OCI-M2 (cell line): ENCODE data around the gene SP9.

ENCODE experiments used
- DNase-seq: peaks from one replicate; lab custom pipeline; 2025; ENCODE audit not compliant: unreplicated experiment; lab: John Stamatoyannopoulos, UW

Gene SP9

DNA sequence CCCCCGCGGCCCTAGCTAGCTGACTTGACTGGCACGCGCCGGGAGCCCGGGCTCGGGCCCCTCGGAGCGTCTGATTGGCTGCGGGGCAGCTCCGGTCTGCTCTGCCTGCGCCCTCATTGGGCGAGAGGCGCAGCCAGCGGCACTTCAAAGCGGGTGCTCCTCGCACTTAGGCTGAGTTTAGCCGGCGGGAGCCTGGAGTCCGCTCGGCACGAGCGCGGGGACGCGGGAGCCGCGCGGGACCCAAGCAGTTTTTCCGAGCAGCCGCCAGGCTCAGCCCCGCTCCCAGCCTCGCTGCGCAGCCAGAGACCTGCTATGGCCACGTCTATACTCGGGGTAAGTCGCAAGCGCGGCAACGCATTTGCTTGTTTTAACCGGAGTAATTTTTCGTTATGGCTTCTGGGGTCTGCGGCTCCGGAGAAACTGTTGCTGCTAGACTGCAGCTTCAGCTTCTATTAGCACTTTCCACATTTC, at the start of gene SP9:
TSS of gene SP9 (plus strand) at position 174 of the 471 bp plus-strand sequence. CDS start at position 313, 139 bp downstream.
- DNase-seq, result no peak

DNA sequence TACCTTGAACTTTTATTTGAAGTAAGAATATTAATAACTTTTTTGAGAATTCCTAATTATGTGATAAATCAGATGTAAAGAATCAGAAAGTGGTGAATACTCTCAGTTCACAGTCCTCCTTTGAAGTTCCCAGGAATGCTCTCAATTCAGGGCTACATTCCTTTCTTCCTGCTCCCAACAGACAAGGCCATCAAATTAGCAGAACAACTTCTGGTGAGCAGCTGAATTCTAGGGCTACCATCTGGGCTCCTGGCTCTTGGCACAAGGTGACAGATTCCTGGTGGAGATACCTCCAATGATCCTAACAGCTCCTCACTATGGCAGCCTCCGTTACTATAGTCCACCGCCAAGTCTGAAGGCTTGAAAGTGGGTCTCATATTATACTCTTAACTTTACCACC, 48.6 kb upstream of the SP9 start:
- no peak for DNase-seq

DNA sequence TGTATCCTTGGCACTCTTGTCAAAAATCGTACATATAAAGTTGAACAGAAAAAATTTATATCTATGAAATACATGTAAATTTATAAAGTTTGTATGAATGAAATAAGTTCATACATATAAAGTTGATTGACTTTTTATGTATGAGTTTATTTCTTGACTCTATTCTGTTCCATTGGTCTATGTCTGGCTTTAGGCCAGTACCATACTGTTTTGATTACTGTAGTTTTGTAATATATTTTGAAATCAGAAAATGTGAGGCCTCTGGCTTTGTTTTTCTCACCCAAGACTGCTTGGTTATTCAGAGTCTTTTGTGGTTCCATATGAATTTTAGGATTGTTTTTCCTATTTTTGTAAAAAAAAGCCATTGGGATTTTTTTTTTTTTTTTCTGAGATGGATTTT, 41.8 kb upstream of the SP9 start:
- no peak for DNase-seq

DNA sequence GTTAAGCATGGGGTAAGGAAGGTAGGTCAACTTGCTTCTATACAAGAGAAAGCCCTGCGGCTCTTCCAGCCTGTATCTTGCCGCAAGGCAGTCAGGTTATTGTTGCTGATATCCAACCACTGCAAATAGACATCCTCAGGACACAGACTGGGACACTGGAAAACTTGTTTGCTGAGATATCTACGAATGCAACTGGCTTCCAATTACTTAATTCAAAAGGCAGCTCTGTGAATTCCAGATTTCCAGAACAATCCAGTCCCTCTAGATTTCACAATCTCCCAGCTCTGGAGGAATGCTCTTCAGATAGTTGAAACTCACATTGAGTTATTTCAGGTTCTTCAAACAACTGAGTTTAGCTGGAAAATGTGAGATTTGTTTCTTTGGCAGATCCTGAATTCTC, 34.6 kb upstream of the SP9 start:
- DNase-seq, result no peak

DNA sequence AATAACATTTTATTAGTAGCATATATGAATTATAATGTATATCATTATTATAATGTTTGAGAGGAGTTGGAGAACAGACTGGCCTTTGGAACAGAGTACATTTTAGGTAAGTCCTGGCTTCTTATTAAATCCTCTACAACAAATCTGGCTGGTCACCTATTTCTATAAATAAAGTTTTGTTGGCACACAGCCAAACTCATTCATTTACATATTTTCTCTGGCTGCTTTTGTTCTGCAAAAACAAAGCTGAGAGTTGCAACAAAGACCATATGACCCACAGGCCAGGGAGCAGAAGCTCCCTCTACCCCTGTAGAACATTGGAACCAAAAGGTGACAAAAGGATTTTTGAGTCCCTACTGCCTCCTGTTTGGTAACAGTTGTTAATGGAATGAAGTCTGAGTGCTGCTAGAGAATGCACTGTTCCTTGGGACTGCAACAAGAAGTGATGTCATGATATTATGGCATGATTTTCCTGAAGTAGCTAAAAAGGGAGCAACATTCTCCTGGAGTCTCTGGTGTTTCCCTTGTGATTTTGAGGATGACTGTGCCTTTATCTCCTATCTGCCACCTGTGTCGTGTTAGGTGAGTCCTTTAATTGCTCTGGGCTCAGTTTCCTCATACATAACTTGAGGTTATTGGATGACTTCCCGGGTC, 22.0 kb upstream of the SP9 start:
- DNase-seq, result no peak

DNA sequence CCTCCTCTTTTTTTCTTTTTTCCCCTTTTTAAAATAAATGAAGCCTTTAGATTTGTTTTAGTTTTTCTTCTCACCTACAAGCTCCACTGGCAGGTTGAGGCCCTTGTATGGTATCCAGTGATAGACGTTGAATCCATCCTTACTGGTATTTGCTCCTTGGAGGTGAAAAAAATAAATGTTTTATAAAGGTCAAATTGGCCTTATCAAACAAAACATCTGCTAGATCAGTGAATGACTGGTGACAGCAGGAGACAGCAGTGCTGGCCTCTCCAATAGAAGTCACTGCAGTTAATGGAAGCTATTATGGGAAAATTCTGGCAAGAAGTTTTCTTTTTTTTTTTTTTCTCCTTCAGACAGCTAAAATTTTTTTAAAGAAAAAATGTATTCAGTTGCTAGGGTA, 12.6 kb upstream of the SP9 start:
- no peak for DNase-seq

DNA sequence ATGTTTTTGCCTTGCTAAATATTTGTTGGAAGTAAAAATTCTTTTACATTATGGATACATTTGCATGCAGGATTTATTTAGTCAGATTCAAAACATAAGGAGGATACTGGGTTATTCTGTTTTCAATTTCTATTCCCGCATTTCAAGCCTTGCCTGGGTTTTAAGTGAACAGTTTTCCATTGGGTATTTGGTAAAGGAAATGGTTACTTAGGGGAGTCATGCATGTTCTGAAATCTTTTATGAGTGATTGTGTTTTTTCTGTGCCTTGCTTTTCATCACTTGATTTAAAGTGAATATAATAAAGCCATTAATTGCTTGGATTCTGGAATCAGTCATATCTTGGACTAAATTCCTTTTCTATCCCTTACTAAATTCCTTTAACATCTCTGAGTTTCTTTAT, 12.0 kb upstream of the SP9 start:
- DNase-seq, result no peak

DNA sequence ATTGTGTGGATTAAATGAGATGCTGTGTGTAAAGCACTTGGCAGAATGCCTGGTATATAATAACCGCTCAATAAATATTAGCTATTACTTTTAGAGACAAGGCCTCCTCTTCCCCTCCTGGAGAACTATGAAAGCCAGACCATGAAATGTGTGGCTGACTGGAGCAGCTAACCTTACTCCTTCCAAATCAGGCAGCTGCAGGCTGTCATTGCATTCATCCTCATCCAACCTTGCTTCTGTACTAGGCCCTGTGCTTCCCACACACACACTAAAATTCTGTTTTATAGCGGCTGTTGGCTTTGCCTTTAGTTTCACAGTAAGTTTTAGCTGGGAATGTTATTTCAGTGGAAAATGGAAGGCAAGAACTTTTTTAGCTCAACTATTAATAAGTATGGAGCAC, 10.2 kb upstream of the SP9 start:
- DNase-seq, result no peak

DNA sequence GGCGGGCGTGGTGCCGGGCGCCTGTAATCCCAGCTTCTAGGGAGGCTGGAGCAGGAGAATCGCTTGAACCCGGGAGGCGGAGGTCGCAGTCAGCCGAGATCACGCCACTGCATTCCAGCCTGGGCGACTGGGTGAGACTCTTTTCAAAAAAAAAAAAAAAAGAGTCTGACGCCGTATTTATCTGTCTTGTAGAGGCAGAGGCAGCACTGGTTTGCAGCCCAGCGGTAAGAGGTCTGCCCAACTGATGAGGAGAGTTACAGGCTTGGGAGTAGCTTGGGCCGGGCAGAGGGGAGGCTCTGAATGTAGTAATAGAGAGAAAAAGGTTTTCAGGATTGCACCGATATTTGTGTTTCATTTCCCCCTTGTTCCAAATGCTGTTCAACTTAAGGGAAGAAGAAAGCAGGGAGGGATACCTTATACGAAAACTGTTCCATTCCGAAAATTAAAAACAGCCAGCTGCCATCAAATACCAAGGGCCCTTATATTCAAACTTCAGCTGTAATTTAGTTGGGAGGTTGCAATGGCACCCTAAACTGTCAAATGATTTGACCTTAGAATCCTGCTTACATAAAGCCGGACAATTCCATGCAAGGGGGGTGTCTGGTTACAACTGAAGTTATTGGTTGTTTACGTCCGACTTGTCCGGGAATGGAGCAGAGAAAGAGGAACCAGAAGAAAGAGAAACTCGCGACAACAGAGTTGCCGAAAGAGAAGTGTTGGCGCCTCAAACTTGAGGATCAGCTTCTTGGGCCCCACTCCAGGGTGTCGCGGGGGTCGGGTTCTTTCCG, 9.2 kb upstream of the SP9 start:
- DNase-seq, result peak; percentile 39

DNA sequence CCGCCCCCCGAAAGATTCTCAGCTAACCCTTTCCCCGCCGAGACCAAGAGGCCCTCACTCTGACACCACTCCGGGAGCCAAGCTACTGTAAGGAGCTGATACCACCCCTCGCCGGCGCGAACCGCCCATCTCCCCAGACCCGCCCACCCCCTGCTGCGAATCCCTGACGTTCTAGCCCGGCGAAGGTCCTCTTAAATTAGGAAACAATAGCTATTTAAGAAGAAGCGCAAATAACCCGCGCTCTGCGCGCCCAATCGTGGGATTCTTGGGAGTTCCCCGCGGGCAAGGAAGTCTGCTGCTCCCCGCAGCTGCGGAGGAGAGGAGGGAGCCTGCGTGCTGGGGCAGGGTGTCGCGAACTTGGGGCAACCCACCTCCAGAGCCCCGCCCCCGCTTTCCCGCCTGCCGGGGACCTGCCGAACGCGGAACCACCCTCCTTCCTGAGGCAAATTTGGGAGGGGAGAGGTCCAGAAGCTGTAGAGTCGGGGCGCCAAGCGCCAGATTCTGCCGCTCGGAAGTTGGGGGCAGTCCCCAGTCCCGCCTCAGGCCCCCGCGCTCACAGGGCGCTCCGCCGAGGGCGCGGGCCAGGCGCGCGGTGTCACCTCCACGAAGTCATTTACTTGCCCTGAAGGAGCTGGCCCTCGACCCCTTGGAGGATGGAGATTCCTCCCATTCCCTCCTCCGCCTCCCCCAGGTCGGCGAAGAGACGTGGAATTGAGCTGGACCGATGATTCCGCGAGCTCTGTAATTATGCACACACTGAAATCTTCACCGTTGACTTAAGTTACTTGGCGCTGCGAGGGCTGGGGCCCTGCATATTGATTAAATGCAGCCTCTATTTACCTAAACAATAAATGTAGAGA, 8.4 kb upstream of the SP9 start:
- no peak for DNase-seq

DNA sequence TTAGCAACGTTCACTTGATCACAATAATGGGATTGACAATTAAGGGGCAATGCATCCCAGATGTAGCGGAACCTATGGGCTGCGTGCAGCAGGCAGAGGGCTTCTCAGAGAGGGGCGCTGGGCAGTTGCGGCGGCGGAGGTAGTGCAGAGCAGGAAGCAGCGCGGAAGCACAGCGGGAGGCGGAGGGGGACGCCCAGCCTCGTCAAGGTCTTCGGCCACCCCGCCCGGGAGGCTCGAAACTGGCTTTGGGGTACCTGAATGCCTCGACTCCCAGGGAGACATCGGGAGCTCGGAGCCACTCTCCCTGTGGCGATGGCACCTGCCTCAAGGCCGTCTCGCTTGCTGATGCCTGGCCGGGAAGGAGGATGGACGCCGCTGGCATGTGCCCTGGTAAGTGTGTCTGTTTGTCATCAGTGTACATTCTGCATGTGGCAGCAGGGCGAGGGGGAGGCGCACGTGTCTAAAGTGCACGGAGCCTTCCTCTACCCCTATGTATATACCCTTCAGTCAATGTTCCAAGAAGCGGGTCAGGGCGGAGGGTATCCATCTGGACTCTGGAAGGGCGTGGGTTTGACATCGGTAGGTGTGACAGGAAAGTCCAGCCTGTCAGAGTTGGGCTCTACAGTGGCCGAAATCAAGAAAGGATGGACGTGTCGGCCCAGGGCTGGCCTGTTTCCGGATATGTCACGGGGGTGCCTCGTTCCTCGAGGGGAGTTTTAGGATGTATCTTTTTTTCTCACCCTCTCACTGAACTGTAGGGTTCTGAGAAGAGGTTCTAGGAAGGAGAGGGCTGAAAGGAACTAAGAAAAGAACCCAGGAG, 7.5 kb upstream of the SP9 start:
- DNase-seq, result no peak

DNA sequence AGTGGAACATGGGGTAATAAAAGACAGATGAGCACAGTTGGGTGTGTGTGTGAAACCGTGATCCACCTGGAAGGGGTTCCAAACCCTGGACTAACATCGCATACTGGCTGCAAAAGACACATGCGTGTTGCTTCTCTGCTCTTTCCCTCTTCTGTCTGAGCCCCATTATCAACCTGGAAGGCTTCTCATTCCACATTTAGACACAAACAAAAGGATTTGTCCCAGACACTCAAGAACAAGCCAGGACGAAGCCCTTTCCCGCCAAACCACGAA, 7.0 kb upstream of the SP9 start:
- DNase-seq, result no peak

DNA sequence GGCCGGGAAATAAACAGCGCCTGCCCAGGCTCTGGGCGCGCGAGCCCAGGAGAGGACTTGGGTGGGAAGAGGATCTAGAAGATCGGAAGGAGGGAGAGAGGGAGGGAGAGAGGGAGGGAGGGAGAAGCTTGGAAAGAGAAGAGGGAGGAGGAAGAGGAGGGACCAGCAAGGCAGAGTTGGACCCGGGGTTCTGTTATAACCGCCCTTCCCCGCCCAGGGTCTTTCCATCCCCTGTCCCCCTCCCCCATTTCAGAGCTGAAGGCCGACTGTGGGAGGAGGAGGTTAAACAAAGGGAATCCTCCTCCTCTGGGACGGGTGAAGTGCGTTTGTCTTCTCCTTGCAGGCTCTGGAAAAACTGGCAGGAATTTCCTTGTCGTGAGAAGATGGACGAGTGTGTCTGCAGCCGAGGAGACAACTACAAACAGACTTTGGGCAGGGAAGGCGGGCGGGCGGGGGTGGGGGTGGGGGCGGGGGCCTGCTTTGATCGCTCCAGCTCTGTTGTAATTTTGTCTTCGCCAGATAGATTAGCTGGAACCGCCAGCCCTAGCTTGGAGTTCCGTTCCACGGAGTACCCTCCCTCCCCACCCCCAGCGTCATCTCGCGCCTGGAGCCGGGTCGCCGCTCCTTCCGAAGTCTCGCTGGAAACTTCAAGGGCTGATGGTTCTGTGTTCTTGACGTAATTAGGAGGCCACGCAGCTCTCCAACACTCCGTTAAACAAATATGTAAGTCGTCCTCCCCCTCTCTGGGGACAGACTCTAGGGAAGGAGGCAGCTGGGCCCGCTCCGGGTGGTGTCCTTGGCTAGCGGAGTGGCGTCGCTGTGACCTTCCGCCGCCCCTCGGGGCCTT, 6.4 kb upstream of the SP9 start:
- DNase-seq, result no peak

DNA sequence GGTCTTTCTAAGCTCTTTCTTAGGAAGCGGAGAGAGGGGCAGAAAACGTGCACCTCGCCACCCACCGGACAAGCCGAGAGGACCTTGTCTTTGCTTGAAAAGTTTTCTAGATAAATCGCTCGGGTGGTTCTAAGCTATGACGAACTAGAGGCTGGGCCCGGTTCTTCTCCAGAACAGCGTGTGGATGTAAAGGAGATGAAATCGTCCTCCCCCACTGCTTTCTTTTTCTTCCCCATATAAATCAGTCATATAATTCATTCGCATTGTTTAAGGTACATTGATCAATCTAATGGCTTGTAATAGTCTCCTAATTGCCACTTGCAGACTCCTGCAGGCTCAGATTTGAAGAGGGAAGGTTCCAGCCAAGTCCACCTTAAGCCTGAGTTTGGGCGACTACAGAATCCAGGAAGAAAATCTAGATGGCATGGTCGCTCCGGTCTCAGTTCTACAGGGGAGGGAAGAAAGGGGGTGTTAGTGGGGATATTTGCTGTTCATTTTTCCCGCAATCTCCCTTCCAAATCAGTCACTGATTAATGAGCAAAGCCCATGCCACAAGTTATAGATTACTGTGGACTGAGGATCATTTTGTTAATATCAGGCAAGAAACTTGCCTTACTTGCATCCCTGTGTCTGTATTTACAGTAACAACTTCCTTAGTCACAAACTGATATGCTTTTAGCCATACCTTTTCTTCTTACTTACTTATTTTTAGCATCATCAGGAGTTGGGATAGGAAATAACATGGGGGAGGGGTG, 5.6 kb upstream of the SP9 start:
- no peak for DNase-seq

DNA sequence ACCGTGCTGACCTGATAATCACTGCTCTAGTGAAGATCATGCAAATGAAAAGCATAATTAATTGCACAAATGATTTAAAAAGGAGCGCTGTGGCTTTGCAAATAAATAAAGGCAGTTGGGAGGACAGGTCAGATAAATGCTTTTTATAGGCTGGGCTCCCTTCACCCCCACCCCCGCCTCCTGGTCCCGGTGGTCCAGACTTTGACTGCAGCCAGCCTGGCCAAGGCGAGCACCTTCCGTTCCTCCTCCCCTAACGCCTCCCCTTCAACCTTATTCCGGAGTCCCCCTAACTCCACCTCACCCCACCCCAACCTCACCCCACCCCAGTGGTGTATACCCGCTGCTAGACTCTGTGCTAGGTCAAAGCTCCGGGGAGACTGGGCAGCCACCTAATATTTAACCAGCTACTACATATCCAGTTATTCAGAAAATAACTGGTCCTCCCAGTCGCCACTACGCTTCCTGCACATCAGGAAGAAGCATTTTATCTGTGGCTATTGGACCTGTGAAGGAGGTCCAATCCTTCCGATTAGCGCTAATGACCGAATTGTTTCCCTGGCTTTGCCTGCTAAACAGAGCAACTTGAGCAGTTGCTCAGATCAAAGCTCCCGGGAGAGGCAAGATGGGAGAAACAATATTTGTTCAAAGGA, 3.7 kb upstream of the SP9 start:
- no peak for DNase-seq

DNA sequence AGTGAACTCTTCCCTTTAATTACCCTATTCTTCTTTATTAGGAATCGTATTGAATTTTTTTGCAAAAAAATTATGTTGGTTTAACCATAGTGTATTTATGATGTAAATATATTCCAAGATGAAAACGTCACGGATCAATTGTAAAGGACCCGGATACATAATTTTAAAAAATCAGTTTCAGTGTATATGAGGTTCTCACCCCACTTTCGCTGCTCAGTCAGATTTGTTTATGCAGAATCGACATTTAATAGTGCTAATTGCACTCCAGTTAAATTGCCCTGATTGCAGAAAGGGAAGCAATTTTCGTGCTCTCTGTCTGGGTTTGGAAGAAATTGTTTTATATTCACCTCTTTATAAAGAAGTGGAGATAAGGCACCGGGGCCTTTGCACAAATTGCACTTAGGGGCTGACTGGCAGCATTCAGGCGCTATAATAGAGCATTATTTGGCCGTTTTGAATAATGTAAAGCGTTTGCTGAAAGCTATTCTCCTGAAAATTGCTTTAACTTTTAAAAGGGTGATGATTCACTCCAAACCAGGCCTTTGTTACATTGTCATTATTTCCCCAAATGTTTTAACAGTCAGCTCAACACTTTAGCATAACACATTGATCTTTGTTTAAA, 3.0 kb upstream of the SP9 start:
- DNase-seq, result no peak

DNA sequence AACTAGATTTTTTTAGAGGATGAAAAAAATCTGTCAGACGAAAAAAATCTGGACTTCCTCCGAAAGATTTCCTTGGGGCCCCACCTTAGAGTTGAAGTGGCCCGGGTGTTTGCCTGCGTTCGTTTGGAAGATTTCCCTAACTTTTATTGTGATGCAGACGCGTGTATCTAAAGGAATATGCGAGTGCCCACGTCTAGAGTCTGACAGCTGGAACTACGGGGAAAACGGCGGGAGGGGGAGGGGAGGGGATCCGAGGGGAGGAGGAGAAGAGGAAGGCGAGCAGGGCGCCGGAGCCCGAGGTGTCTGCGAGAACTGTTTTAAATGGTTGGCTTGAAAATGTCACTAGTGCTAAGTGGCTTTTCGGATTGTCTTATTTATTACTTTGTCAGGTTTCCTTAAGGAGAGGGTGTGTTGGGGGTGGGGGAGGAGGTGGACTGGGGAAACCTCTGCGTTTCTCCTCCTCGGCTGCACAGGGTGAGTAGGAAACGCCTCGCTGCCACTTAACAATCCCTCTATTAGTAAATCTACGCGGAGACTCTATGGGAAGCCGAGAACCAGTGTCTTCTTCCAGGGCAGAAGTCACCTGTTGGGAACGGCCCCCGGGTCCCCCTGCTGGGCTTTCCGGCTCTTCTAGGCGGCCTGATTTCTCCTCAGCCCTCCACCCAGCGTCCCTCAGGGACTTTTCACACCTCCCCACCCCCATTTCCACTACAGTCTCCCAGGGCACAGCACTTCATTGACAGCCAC, 2.4 kb upstream of the SP9 start:
- no peak for DNase-seq

DNA sequence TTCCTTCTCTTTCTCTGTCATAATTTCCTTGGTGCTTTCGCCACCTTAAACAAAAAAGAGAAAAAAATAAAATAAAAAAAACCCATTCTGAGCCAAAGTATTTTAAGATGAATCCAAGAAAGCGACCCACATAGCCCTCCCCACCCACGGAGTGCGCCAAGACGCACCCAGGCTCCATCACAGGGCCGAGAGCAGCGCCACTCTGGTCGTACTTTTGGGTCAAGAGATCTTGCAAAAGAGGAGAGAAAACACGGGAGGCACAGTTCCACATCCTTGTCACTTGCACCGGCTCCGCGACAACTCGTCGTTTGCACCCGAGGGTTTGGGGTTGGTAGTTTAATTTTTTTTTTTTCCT, 1.8 kb upstream of the SP9 start:
- DNase-seq, result no peak
